H1 (cell line): ENCODE data around the gene CENPP. TPM values are rescaled to one million over a fixed set of nuclear protein-coding genes. Genes with fewer than 3 reads are reported as not detected.

Experiments
- CTCF ChIA-PET: fragments of 300-600 bp; sonication (Branson Sonifier 250); formaldehyde crosslinking; loops from one replicate; lab custom pipeline; 2021; ENCODE audit not compliant: partially characterized antibody; lab: Charles Lee
- POLR2A ChIA-PET: fragments of 300-600 bp; sonication (Branson Sonifier 250); formaldehyde crosslinking; loops from one replicate; lab custom pipeline; 2021; ENCODE audit warnings: inconsistent platforms; ENCODE audit not compliant: partially characterized antibody; lab: Charles Lee
- DNase-seq, 2 experiments: peaks; one replicate each; pipeline versions ENCODE4 v3.0.0 to v3.0.0-alpha.2; 2010 to 2022; ENCODE audit warnings: low spot score in 2 of 2, low read depth in 1 of 2, mixed read lengths in 1 of 2
- FAIRE-seq: peaks from 2 replicates; lab custom pipeline; 2011; peaks lifted over from hg19 to GRCh38; lab: Jason Lieb, UNC
- H2AFZ ChIP-seq: 2 replicates; pipeline ENCODE4 v1.8.1; 2012; ENCODE audit warnings: low read length, inconsistent platforms
- H2AK5ac ChIP-seq: 2 replicates; pipeline ENCODE4 v1.6.1; 2013; ENCODE audit warnings: low read depth, low read length
- H2BK120ac ChIP-seq: replicated peaks from 2 replicates; pipeline ENCODE3; 2013; ENCODE audit warnings: low read depth, low read length, inconsistent platforms
- H2BK12ac ChIP-seq: 2 replicates; pipeline ENCODE4 v1.6.1; 2013; ENCODE audit warnings: low read depth, low read length
- H2BK15ac ChIP-seq: 2 replicates; pipeline ENCODE4 v1.6.1; 2013; ENCODE audit warnings: low read length
- H2BK20ac ChIP-seq: 2 replicates; pipeline ENCODE4 v1.6.1; 2013; ENCODE audit warnings: low read length
- H2BK5ac ChIP-seq: 2 replicates; pipeline ENCODE4 v1.6.1; 2013; ENCODE audit warnings: low read depth, low read length
- H3K14ac ChIP-seq: 2 replicates; pipeline ENCODE4 v1.6.1; 2013; ENCODE audit warnings: inconsistent platforms; ENCODE audit not compliant: insufficient read length
- H3K18ac ChIP-seq: 2 replicates; pipeline ENCODE4 v1.6.1; 2013; ENCODE audit warnings: low read length; ENCODE audit errors: extremely low read depth
- H3K23ac ChIP-seq: 2 replicates; pipeline ENCODE4 v1.6.1; 2013; ENCODE audit warnings: inconsistent platforms; ENCODE audit not compliant: insufficient read length
- H3K23me2 ChIP-seq: 2 replicates; pipeline ENCODE4 v1.6.1; 2013; ENCODE audit warnings: low read depth, low read length
- H3K27ac ChIP-seq: 2 replicates; pipeline ENCODE4 v1.6.1; 2011; ENCODE audit warnings: low read depth, low read length, inconsistent platforms
- H3K27me3 ChIP-seq, 4 experiments: replicated peaks in 1 of 4; 1 replicate in 1 of 4; 2 replicates in 3 of 4; pipeline versions ENCODE4 v1.6.1 to v1.8.1; 2011 to 2013; ENCODE audit warnings: low read length in 3 of 4, mild to moderate bottlenecking in 3 of 4, inconsistent platforms in 2 of 4, mixed read lengths in 2 of 4, moderate library complexity in 1 of 4; ENCODE audit not compliant: control insufficient read depth in 3 of 4, insufficient read depth in 3 of 4; ENCODE audit errors: extremely low read depth in 1 of 4
- H3K36me3 ChIP-seq, 4 experiments: 2 replicates each; pipeline versions ENCODE4 v1.6.1 to v1.8.1; 2011 to 2013; ENCODE audit warnings: mild to moderate bottlenecking in 4 of 4, low read length in 3 of 4, moderate library complexity in 2 of 4, control low read depth in 1 of 4, inconsistent platforms in 1 of 4; ENCODE audit not compliant: insufficient read depth in 4 of 4, control insufficient read depth in 2 of 4
- H3K4ac ChIP-seq: replicated peaks from 2 replicates; pipeline ENCODE3; 2013; ENCODE audit warnings: low read length, low read depth, mixed read lengths, inconsistent platforms; ENCODE audit not compliant: insufficient read length
- H3K4me1 ChIP-seq, 4 experiments: replicated peaks in 1 of 4; 1 replicate in 1 of 4; 2 replicates in 3 of 4; pipeline versions ENCODE4 v1.6.1 to v1.8.1; 2011 to 2013; ENCODE audit warnings: low read length in 3 of 4, inconsistent platforms in 2 of 4, mixed read lengths in 1 of 4; ENCODE audit not compliant: insufficient read depth in 4 of 4, control insufficient read depth in 3 of 4
- H3K4me2 ChIP-seq, 2 experiments: 2 replicates each; pipeline versions ENCODE4 v1.6.1 to v1.8.1; 2011 to 2013; ENCODE audit warnings: low read depth in 2 of 2, low read length in 2 of 2, control low read depth in 1 of 2, inconsistent platforms in 1 of 2, mild to moderate bottlenecking in 1 of 2; ENCODE audit not compliant: insufficient read depth in 1 of 2
- H3K4me3 ChIP-seq, 4 experiments: fragments of 200-600, 300-600 bp in 1 of 4; sonication (generic), shearing (Covaris generic), sonication (Bioruptor Twin) in 1 of 4; 2 replicates each; pipeline versions ENCODE4 v1.5.1 to v1.8.1; 2011 to 2016; ENCODE audit warnings: low read length in 4 of 4, low read depth in 3 of 4, control low read depth in 2 of 4, inconsistent platforms in 2 of 4, mild to moderate bottlenecking in 2 of 4, mixed read lengths in 1 of 4, moderate library complexity in 1 of 4; ENCODE audit not compliant: insufficient read depth in 2 of 4; ENCODE audit errors: extremely low read depth in 1 of 4
- H3K56ac ChIP-seq: replicated peaks from 2 replicates; pipeline ENCODE3; 2013; ENCODE audit warnings: low read depth, mild to moderate bottlenecking, mixed read lengths, low read length, inconsistent platforms; ENCODE audit not compliant: insufficient read length
- H3K79me1 ChIP-seq: 2 replicates; pipeline ENCODE4 v1.6.1; 2013; ENCODE audit warnings: low read depth, low read length, control low read depth
- H3K79me2 ChIP-seq, 2 experiments: 2 replicates each; pipeline versions ENCODE4 v1.6.1 to v1.8.1; 2012 to 2013; ENCODE audit warnings: low read length in 2 of 2, mild to moderate bottlenecking in 2 of 2, inconsistent platforms in 1 of 2; ENCODE audit not compliant: insufficient read depth in 2 of 2, control insufficient read depth in 1 of 2
- H3K9ac ChIP-seq, 4 experiments: replicated peaks in 1 of 4; 1 replicate in 1 of 4; 2 replicates in 3 of 4; pipeline versions ENCODE4 v1.6.1 to v1.8.1; 2011 to 2013; ENCODE audit warnings: low read depth in 3 of 4, low read length in 3 of 4, control low read depth in 2 of 4, mild to moderate bottlenecking in 2 of 4, moderate library complexity in 2 of 4, inconsistent platforms in 1 of 4; ENCODE audit errors: extremely low read depth in 1 of 4
- H3K9me3 ChIP-seq, 2 experiments: 2 replicates each; pipeline versions ENCODE4 v1.6.1 to v1.8.1; 2012 to 2013; ENCODE audit warnings: mild to moderate bottlenecking in 2 of 2, moderate library complexity in 2 of 2, control low read depth in 1 of 2, inconsistent platforms in 1 of 2, low read depth in 1 of 2, low read length in 1 of 2, mixed read lengths in 1 of 2; ENCODE audit not compliant: insufficient read depth in 2 of 2
- H4K20me1 ChIP-seq, 2 experiments: replicated peaks in 1 of 2; 2 replicates each; pipeline versions ENCODE3 to v1.8.1; 2011 to 2013; ENCODE audit warnings: inconsistent platforms in 2 of 2, low read length in 2 of 2, mild to moderate bottlenecking in 1 of 2; ENCODE audit not compliant: insufficient read depth in 2 of 2, control insufficient read depth in 1 of 2
- H4K5ac ChIP-seq: 2 replicates; pipeline ENCODE4 v1.6.1; 2013; ENCODE audit warnings: low read length, low read depth, mixed read lengths, inconsistent platforms; ENCODE audit not compliant: insufficient read length
- H4K8ac ChIP-seq: 2 replicates; pipeline ENCODE4 v1.8.0; 2013; ENCODE audit warnings: mild to moderate bottlenecking, moderate library complexity, low read length, inconsistent platforms; ENCODE audit not compliant: insufficient read depth; ENCODE audit errors: extremely low read depth
- H4K91ac ChIP-seq: replicated peaks from 2 replicates; pipeline ENCODE3; 2013; ENCODE audit warnings: low read length, mixed read lengths, inconsistent platforms; ENCODE audit not compliant: insufficient read length
- E2F6 ChIP-seq: IDR thresholded peaks from 2 replicates; pipeline ENCODE4 v1.6.1; 2012; ENCODE audit warnings: inconsistent platforms
- HDAC2 ChIP-seq, 2 experiments: fragments of 300-600 bp in 1 of 2; sonication (generic) in 1 of 2; IDR thresholded peaks; 2 replicates each; pipeline ENCODE4 v1.6.1; 2011 to 2012; ENCODE audit warnings: low read depth in 2 of 2, low read length in 2 of 2, mild to moderate bottlenecking in 2 of 2, moderate library complexity in 2 of 2, borderline replicate concordance in 1 of 2, inconsistent platforms in 1 of 2
- KDM5A ChIP-seq: fragments of 200-600 bp; IDR thresholded peaks from 2 replicates; pipeline ENCODE4 v1.7.1; 2012; ENCODE audit warnings: mild to moderate bottlenecking, low read length, inconsistent platforms, mixed read lengths
- MAFK ChIP-seq: IDR thresholded peaks from 2 replicates; pipeline ENCODE4 v1.6.1; 2012; ENCODE audit warnings: low read depth, mild to moderate bottlenecking, improper control_type of control experiment, low read length
- SIX5 ChIP-seq: IDR thresholded peaks from 2 replicates; pipeline ENCODE4 v1.6.1; 2011; ENCODE audit warnings: mild to moderate bottlenecking, low read depth, low read length
- TAF1 ChIP-seq: IDR thresholded peaks from 2 replicates; pipeline ENCODE4 v1.6.1; 2011; ENCODE audit warnings: mild to moderate bottlenecking, low read depth, low read length
- WGBS, 2 experiments: shearing (Covaris generic) in 1 of 2; methylation state at CpG; one replicate each; pipeline versions ENCODE4 v1.1.6 to v1.1.7; 2013 to 2015; ENCODE audit warnings: low lambda C conversion rate in 2 of 2, mixed read lengths in 2 of 2, inconsistent platforms in 1 of 2, low coverage in 1 of 2, missing lambda C conversion rate in 1 of 2; ENCODE audit not compliant: insufficient replicate concordance in 2 of 2, insufficient coverage in 1 of 2, insufficient read length in 1 of 2; ENCODE audit errors: extremely low coverage in 1 of 2, missing lambda C conversion rate in 1 of 2; 5-methylcytosine and 5-hydroxymethylcytosine counted together
- polyA plus RNA-seq, 7 experiments: library from polyadenylated mRNA; depleted of rRNA in 3 of 7; stranded (reverse) in 5 of 7; unstranded in 2 of 7; fragments of >200 nt in 5 of 7; fragments of 200-250 nt in 2 of 7; gene quantifications; 1 replicate in 5 of 7; 2 replicates in 1 of 7; 4 replicates in 1 of 7; pipeline versions ENCODE4 v1.2.1 to v1.2.3, GENCODE V29; 2011 to 2013; ENCODE audit warnings: missing spikeins in 2 of 7, mixed read lengths in 2 of 7
- total RNA-seq: library from RNA; stranded (reverse); fragmentation: NEBNext Ultra II Directional; extraction: Animal tissue kit (Norgen Biotek cat#: 25700); gene quantifications from 2 replicates; pipeline ENCODE4 v1.2.1, GENCODE V29; 2021

The CENPP gene
- total and polyA plus RNA-seq, 2 of the 8 experiments (the other 6 are each of a cell fraction or from before 2014, with no cell fraction given), result 2.7 to 10.8 TPM

- Histone ChIP-seq H4K20me1 (no peaks in the 10 kb centered on the region), H3K4ac (no peak overlapping the region), H2BK12ac (no peak overlapping the region), H2BK15ac (no peak overlapping the region), H3K4me1 (peaks cover 0 to 2% (median 0%) of the 10 kb centered on the region in 4 experiments; a peak in 1 of 7 replicates), H3K4me2 (no peak overlapping the region), H3K79me2 (no peaks in the 10 kb centered on the region), H3K23me2 (no peaks in the 10 kb centered on the region), H4K8ac (no peak overlapping the region), H3K27ac (no peak overlapping the region), H3K27me3 (no peaks in the 10 kb centered on the region), H3K79me1 (no peaks in the 10 kb centered on the region), H2BK5ac (no peak overlapping the region), H2BK120ac (peak overlapping the region; percentile 33), H3K9me3 (no peaks in the 10 kb centered on the region; a peak in 1 of 4 replicates), H2AFZ (no peak overlapping the region), H2BK20ac (no peak overlapping the region), H4K5ac (no peak overlapping the region), H4K91ac (no peak overlapping the region), H2AK5ac (no peak overlapping the region), H3K4me3 (no peak overlapping the region), H3K23ac (no peak overlapping the region), H3K56ac (no peak overlapping the region), H3K18ac (no peak overlapping the region), H3K36me3 (no peaks in the 10 kb centered on the region), H3K9ac (no peak overlapping the region; a peak in 1 of 7 replicates), H3K14ac (no peak overlapping the region)
- FAIRE-seq (no peak), DNase-seq (no peak)
- POLR2A ChIA-PET, result no interaction called here
- whole genome bisulfite sequencing, 2 experiments, result 88% methylated on average over 4 of the region's 4 CpGs; no CpG with 5 or more reads in 1 of the 2 experiments
- no peak for TF ChIP-seq HDAC2 (IDR thresholded peaks at IDR 0.05; ENCODE audit: borderline replicate concordance in 1 of 2, low read depth in 2 of 2, low read length in 2 of 2)
- no peak for TF ChIP-seq MAFK
- no peak for TF ChIP-seq KDM5A
- TF ChIP-seq SIX5, result no peak
- no peak for TF ChIP-seq TAF1
- TF ChIP-seq E2F6, result no peak
- CTCF ChIA-PET, result interaction anchor here (2.1 kb wide), 1 partner anchor 11 kb away, joined by 9 read pairs; no protein-coding TSS in a partner anchor
Observed at GRCh38 chr9:92444841-92445240, 119.1 kb downstream of the CENPP start.
